Hepatocyte (in vitro differentiated cells): Measurements from ENCODE around the gene EPHA6.

Experiments
- CTCF ChIP-seq: fragments of 200-600 bp; sonication (generic); IDR thresholded peaks from 2 replicates; pipeline ENCODE4 v1.5.1; 2016; ENCODE audit warnings: antibody characterized with exemption, mild to moderate bottlenecking; ENCODE audit not compliant: poor library complexity
- EZH2 ChIP-seq: fragments of 200-600 bp; sonication (generic); IDR thresholded peaks from 2 replicates; pipeline ENCODE4 v1.6.1; 2016; ENCODE audit warnings: antibody characterized with exemption, mild to moderate bottlenecking, borderline replicate concordance

GRCh38 chr3:97138914-97139541, 324.6 kb downstream of the EPHA6 start:
- no peak for TF ChIP-seq CTCF
- TF ChIP-seq EZH2: no peak
